GM18519 (cell line): ENCODE results near the gene SFXN5.
A peak's percentile ranks its signal among the peaks of the same experiment; 100 is the strongest.

Experiments
- ATAC-seq: cut with Tn5 transposase; IDR thresholded peaks from one replicate; pipeline ENCODE4 v1.9.1; 2021; ENCODE audit warnings: mild to moderate bottlenecking, moderate library complexity; ENCODE audit not compliant: unreplicated experiment, low FRiP score

The SFXN5 gene

DNA sequence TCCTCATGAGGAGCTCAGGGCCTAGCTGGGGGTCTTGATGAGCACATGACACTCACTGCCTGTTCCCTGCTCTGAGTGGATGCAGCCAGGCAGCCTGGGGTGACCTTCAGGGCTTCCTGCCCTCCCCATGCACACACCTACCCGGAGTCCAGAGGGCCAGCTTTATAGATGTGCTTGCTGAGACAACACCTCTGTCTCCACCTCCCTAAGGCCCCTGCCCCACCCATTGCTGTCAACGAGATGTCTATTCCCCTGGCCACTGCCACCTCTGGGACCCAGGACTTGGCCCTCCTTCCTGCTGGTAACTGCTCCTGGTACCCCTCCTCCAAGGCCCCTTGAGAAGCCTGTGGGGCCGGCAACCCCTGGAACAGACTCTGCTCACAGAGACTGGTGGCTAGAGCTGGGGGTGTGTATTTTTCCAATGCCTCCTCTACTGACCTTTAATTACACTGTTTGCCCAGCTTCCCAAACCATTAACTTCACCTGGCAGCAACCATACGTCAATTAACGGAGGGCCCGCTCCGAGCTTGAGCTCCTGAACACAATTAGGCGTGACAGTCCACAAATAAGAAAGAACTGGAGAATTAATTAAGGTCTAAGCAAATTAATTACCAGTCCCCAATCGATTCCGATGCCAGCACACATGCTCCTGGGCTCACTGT is 87.9 kb downstream of the SFXN5 start:
- ATAC-seq: no peak

DNA sequence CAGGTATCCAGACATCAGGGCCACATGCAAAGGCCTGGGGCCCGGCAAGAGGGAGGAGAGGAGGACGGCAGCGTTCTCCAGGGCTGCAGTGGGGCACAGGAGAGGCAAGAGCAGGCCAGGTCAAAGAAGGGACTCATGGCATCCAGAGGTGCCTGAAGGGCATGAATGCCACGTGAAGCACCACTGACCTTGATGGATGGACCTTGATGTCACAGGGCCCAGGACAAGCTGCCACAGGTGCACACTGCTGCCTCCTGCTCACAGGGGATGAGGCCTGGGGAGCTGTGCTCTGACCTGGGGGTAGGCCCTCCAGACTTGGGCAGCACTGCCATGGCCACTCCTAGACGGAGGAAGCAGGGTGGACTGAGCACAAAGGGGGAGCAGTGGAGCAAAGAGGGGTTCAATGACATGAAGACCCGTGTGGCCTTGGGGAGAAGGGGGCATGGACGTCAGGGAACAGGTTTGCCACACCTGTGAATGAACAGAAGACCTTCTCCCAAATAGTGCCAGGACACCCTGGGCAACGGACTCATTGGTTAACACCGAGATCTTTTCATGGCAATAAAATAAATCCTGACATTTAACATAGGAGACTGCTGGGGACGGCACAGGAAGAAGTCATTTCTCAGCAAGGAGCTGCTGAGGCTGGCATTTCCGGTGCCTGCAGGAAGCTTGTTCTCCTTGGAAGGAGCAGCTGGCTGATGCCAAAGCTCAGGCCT is 88.6 kb downstream of the SFXN5 start:
- no peak for ATAC-seq

DNA sequence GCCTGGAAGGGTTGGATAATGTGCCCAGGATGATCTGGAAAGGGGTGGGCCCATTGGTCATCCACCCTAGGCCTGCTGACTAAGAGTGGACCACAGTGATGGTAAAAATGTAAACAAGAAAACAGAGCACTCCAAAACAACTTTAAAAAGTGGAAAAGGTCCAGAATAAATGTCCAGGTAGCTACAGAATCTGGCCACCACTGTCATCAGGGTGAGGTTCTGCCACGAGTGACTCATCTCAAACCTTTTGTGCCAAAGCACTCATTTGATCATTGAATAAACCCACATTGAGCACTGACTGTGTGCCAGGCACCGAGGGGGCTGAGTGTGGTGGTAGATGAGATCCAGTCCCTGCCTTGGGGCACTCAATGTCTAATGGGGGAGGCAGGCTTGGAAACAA is 89.3 kb downstream of the SFXN5 start:
- ATAC-seq: no peak

DNA sequence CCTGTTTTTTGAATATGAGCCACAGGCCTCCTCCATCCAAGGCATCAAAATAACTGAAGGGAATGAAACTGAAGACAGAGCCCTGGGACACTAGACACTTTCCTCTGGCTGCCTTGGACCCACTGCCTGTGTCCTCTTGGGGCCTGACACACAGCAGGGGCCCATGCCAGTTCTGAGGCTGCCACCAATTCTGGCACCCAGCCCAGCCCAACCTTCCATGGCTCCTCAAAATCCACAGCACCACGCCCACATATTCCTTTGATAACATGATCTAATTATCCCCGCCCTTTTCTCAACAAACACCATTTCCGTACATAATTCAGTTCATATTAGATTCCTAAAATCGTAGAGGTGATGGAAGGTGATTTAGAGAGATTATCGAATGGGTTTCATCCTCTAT is 90.0 kb downstream of the SFXN5 start:
- no peak for ATAC-seq

DNA sequence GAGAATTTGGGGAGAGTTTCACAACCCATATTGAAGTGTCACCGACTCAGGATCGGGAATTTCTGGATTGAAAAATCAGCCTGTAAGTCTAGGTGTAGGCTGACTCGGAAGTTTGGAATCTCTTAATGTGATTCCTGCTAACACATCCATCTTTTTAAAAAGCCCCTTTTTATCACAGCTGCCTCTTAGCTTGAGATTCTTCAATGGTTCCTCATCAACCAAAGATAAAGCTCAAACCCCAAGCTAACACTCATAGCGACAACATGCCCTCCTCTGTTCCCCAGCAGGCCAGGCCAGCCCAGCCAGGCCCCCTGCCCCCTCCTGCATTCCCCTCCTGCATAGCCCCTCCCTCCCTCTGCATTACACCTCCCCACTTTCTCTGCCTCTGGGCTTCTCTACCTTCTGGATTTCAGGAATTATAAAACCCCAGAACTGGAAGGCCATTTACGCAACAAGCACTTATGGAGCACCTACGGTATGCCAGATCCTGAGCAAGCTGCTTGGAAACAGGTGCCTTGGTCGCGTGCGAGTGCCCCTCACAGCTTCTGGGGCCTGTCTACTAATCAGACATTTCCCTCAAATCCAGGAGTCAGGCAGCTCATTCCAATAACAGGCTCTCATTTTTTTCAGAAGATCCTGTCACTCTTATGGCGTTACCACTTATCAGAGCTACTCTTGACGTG is 90.8 kb downstream of the SFXN5 start:
- ATAC-seq: no peak

DNA sequence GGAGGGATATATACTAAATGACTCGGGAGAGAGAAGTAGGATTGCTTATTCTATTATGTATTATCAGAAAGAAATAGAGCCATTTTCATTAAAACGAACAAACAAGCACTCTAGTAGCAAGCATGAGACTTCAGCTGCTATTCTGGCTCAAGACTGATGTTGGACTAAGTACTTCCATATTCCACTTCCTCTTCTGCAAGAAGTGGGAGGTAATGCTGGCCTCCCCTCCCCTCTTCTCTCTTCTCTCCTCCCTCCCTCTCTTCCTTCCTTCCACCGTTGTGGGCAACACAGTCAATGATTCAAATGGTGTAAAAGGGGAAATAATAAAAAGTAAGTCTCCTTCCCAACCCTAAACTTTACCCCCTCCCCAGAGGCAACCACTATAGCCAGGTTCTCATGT is 91.6 kb downstream of the SFXN5 start:
- ATAC-seq: no peak

- ATAC-seq: no peak
Observed at GRCh38 chr2:72975017-72975416, 96.5 kb downstream of the SFXN5 start.

GRCh38 chr2:72974436-72974754 is 97.1 kb downstream of the SFXN5 start:
- no peak for ATAC-seq

- peak; percentile 76 for ATAC-seq
Observed at GRCh38 chr2:72973566-72974435, 97.7 kb downstream of the SFXN5 start.

GRCh38 chr2:72973137-72973535 is 98.4 kb downstream of the SFXN5 start:
- no peak for ATAC-seq

DNA sequence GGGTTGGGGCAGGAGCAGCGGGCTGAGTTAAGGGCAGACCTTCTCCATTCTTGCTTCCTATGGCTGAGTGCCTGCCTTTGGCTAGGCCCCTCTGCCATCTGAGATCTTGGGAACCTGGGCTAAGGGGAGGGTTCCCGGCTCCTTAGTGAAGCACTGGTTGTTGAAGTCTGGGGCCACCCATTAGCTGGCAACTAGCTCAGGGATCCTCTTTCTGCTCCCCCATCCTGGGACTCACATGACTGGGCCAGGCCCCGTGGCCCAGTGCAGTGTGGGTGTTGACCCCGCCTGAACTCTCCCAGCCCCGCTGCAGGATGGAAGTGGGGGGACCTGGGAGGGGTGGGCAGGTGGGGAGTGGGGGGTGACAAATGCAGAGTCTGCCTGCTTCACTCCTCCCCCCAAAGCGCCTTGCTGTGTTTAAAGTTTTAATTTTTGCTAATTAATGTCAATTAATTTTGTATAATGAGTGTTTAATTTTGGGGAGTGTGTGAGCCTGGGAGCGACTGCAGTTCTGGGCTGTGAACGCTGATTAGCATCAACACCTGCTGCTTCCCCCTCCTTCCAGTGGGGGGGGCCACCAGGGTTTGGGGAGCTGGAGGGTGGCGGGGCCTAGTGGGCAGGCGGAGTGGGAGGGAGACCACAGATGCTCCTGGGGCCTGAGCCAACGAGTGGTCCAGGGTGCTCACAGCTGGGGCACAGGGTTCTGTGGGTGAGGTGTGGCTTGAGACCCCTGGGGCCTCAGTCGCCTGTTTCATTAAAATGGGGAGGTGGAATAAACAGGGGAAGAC is 99.0 kb downstream of the SFXN5 start:
- ATAC-seq: no peak

DNA sequence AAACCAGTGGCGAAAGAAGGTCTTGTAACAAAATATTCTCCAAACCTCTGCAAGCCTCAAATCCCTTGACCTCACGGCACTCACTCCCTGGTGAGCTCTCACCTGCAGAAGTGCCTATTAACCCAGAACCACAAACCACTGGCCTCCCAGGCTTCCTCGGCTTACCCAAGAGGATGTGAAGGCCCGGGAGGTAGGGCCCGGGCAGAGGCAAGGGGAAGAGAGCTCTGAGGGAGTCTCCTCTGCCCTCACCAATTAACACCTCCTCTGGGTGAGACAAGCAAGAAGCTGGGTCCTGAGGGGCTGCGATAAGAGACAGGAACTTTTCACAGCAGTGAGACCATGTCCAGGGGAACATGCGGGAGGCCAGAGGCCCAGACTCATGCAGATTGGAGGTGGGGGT is 100.5 kb downstream of the SFXN5 start:
- no peak for ATAC-seq

DNA sequence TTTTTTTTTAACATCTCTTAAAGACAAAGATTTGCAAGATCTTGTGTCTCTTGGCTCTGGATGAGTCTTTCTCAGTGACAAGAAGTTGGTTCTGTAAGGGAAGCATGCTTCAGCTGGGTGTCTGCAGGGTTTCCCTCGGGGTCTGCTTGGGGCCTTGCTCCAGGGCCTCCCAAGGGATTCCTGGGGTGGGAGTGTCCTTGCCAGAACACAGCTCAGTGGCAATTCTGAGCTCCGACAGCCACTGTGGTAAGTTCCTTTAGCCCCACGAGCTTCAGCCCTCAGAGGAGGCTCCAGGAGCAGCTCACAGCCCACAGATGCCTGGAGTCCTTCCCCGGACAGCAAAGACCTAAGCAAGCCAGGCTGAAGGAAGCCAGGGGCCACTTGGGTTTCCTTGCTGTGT is 101.8 kb downstream of the SFXN5 start:
- no peak for ATAC-seq

- no peak for ATAC-seq
Observed at GRCh38 chr2:72968286-72968685, 103.2 kb downstream of the SFXN5 start.

GRCh38 chr2:72965770-72966450 is 105.6 kb downstream of the SFXN5 start:
- ATAC-seq: no peak

- ATAC-seq: no peak
Observed at GRCh38 chr2:72965016-72965415, 106.5 kb downstream of the SFXN5 start.

GRCh38 chr2:72964146-72964525 is 107.4 kb downstream of the SFXN5 start:
- no peak for ATAC-seq

GRCh38 chr2:72963423-72964145 is 107.9 kb downstream of the SFXN5 start:
- no peak for ATAC-seq

- ATAC-seq: no peak
Observed at GRCh38 chr2:72962911-72963310, 108.6 kb downstream of the SFXN5 start.
